ENCODE measurements around the gene CTSS.
"Not testable (repeated sequence)": the region's sequence is repeated elsewhere in the genome, so short reads cannot be mapped to it uniquely, and the experiment has no call there.

CTSS gene

DNA sequence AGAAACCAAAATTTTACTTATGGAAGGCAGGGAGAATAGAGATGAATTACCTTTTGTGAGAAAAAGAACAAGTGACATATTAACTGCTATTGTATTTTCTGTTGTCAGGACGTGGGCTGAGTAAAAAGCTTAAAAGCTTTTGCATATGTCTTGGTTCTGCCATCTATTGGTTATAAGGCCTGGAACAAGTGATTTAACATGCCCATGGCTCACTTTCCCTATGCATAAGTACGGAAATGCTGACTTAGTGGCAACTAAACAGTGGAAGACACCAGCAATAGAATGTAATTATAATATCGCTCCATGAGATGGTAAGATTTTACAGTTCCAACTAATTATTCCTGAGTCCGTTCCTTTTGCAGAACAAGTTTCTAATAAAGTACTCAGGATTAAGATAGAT is 6.7 kb upstream of the CTSS start:
- no peak for DNase-seq

DNA sequence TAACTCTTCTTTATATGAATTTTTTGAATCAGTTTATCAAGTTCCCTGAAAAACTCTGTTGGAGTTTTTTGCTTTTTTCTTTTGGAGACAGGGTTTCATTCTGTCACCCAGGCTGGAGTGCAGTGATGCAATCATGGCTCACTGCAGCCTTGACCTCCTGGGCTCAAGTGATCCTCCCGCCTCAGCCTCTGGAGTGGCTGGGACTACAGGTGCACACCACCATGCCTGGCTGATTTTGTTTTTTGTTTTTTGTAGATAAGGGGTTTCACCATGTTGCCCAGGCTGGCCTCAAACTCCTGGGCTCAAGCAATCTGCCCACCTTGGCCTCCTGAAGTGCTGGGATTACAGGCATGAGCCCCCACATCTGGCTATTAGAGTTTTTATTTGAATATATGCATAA is 2.1 kb upstream of the CTSS start:
- DNase-seq = not testable (repeated sequence)

DNA sequence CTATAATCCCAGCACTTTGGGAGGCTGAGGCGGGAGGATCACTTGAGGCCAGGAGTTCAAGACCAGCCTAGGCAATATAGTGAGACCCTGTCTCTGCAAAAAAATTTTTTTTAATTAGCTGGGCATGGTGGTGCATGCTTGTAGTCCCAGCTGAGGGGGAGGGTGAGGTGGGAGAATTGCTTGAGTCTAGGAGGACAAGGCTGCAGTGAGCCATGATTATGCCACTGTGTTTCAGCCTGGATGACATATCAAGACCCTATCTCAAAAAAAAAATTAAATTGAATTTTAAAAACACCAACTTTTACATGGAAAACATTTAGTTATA is 361 bp upstream of the CTSS start:
- DNase-seq = not testable (repeated sequence)

DNA sequence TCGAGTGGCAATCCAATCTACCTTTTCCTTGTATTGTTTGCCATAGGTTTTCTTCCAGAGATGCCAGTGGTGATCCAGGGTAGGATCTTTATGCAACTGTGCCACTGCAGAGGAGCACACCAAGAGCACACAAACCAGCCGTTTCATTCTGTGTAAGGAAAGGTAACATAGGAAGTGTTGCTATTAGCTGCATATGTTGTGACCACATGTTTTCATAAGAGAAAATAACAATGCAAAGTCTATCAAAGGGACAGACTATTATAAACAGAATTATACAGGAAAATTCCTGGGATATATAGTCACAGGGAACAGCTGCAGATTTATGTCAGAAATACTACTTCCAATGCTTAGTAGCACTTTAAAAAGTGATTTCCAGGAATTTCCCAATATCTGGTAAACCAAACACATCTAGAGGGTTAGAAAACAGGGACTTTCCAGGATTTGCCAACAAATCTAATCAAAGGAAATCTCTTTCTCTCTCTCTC is 919 bp downstream of the CTSS start:
- DNase-seq = peak; percentile 89

DNA sequence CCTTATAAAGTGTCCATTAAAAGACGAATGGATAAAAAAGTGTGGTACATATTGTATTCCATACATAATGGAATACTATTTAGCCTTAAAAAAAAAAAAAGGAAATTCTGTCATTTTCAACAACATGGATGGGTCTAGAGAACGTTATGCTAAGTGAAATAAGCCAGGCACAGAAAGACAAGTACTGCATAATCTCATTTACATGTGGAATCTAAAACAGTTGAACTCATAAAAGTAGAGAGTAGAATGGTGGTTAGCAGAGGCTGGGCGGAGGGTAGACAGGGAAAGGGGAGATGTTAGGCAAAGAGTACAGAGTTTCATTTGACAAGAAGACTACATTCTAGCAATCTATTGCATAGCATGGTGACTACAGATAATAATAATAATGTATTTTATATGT is 2.6 kb downstream of the CTSS start:
- DNase-seq = no peak

DNA sequence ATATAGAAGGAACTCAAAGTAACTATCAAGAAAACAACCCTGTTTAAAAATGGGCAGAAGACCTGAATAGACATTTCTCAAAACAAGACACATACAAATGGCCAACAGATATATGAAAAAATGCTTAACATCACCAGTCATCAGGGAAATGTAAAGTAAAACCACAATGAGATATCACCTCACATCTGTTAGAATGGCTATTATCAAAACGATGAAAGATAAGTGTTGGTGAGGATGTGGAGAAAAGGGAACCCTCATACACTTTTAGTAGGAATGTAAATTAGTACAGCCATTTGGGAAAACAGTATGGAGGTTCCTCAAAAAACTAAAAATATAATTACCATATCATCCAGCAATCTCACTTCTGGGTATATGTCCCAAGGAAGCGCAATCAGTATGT is 3.0 kb downstream of the CTSS start:
- no peak for DNase-seq

DNA sequence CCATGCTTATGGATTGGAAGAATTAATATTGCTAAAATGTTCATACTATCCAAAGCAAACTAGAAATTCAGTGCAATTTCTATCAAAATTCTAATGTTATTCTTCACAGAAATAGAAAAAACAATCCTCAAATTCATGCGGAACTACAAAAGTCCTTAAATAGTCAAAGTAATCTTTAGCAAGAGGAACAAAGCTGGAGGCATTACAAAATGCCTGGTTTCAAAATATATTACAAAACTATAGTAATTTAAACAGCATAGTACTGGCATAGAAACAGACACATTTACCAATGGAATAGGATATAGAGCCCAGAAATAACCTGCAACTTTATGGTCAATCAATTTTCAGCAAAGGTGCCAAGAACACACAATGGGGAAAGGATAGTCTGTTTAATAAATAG is 3.8 kb downstream of the CTSS start:
- peak; percentile 80 for DNase-seq

DNA sequence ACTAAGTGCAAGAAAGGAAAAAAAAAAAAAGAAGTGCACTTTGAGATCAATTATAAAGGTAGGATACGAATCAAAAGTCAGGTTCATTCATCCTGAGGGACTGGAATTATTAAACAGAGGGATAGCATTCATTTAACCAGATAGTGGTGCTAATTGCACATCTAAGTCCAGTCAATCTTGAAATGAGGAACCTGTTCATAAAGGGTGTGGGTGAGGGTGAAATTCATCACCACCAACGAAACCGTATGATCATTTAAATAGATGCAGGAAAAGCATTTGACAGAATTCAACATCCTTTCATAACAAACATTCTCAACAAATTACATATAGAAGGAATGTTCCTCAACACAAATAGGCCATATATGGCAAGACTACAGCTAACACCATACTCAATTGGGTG is 5.6 kb downstream of the CTSS start:
- DNase-seq = peak; percentile 73

DNA sequence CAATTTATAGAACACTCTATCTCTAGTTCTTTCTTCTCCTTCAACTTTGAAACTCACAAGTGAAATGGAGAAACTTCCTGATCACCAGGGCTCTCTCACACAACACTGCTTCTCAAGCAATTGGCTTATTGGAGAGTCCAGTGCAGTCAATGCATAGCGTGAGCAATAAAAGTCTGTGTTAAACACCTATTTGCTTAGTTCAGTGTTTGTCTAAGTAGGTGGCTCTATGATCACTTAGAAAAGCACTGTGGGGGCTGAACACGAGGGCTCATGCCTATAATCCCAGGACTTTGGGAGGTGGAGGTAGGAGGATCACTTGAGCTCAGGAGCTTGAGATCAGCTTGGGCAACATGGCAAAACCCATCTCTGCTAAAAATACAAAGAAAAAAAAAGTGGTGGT is 12.2 kb downstream of the CTSS start:
- DNase-seq = no peak

DNA sequence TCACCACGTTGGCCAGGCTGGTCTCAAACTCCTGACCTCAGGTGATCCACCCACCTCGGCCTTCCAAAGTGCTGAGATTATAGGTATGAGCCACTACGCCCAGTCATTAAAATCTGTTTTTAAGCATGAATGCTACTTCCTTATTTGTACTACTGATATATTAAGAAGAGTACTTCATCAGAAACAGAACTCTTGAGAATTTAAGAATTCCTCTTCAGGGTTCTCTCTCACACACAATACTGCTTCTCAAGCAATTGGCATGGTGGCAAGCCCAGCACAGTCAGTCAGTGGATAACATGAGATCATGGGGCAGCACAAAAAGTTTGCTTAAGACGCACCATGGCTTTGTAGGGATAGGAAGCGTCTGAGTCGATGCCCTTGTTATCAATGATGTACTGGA is 14.1 kb downstream of the CTSS start:
- DNase-seq = no peak

DNA sequence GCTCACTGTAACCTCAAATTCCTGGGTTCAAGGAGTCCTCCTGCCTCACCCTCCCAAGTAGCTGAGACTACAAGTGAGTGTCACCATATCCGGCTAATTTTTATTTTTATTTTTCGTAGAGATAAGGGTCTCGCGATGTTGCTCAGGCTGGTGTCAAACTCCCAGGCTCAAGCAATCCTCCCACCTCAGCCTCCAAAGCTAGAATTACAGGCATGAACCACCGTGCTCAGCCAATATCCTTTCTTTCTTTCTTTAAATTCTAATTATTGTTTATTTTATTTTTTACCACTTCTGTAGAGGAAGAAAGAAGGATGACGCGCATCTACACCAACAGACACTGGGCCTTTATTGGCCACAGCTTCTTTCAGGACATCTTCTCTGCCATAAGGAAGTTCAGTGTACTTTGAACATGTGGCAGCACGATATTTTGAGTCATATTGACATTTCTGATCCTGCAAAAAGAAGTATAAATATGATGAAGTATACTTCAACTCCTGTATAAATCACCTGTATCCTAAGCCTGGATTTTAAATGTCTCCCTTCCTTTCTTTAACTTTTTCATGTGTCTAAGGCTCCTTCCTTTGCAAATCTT is 15.8 kb downstream of the CTSS start:
- DNase-seq = no peak

DNA sequence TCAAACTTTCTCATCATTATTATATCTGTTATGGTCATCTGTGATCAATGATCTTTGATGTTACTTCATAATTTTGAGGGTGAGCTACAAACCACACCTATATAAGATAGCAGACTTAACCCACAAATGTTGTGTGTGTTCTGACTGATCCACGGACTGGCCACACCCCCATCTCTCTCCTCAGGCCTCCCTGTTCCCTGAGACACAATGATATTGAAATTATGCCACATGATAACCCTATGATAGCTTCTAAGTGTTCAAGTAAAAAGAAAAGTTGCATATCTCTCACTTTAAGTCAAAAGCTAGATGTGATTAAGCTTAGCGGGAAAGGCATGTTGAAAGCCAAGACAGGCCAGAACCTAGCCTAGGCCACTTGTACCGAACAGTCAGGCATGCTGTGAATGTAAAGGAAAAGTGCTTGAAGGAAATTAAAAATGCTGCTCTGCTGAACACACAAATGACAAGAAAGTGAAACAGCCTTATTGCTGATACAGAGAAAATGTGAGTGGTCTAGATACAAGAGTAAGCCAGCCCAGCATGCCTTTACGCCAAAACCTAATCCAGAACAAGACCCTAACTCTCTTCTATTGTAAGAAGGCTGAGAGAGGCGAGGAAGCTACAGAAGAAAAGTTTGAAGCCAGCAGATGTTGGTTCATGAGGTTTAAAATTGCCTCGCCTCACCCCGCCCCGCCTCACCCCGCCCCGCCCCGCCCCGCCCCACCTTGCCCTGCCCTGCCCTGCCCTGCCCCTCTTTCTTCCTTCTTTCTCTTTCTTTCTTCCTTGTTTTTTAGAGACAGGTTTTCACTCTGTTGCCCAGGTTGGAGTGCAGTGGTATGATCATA is 16.5 kb downstream of the CTSS start:
- no peak for DNase-seq

DNA sequence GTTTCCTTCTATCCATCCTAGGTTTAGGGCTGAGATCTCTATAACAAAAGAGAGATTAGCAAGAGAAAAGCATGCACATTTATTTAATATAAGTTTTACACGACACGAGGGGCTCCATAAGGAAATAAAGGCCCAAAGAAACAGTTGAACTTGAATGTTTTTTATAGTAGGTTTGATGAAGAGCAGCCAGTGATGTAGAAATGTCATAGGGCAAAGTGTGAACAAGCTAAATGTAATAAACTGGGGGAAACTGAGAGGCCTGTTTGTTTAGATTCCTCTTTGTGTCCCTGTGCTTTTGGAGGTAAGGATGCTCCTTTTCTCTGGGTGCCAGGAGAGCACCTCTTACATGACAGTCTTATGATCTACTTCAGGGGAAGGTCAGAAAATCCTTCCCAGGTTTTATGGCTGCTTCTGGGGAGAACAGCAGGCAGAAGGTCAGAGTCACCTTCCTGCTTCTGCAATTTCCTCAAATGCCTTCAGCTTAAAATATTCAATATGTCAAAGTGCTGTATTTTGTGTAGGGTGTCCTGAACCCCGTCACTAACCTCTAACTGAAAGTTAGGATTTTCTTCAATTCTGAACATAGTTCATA is 35.4 kb downstream of the CTSS start:
- DNase-seq = no peak

DNA sequence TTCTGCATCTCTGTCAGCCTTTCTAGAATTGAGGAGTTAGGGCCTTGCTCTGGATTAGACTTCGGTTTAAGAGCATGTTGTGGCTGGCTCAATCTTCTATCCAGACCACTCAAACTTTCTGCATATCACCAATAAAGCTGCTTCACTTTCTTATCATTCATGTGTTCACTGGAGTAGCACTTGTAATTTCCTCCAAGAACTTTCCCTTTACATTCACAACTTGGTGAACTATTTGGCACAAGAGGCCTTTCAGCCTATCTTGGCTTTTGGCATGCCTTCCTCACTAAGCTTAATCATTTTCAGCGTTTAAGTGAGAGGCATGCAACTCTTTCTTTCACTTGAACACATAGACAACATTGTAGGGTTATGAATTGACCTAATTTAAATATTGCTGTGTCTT is 41.2 kb downstream of the CTSS start:
- no peak for DNase-seq

DNA sequence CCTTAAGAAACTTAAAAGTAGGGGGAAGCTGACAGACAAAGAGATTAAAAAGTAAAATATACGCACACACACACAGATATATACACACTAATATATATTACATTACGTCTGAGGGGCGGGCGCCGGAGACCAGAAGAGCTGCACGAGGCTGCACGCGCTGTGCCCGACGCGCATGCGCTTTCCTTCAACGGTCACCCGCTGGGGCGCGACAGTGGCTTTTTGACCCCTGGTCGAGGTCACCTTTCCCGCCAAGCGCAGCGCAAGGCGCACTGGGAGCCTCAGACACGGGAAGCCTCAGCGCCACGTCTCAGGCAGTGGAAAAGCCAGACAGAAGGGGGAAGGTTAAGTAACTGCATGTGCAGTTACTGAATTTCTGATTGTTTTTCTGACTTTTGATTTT is 44.9 kb downstream of the CTSS start, which contains the start of gene HORMAD1:
Gene HORMAD1 (minus strand): TSS at position 193 of the 400 bp plus-strand sequence. CDS start 1,390 bp downstream, outside the sequence.
- DNase-seq = no peak

DNA sequence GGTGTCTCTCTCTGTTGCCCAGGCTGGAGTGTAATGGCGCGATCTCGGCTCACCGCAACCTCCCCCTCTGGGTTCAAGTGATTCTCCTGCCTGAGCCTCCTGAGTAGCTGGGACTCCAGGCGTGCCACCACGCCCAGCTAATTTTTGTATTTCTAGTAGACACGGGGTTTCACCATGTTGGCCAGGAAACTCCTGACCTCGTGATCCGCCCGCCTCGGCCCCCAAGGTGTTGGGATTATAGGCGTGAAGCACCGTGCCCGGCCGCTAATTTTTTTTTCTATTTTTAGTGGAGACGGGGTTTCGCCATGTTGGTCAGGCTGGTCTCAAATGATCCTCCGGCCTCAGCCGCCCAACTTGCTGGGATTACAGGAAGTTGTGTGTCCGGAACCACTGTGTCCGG is 45.5 kb downstream of the CTSS start:
- no peak for DNase-seq

DNA sequence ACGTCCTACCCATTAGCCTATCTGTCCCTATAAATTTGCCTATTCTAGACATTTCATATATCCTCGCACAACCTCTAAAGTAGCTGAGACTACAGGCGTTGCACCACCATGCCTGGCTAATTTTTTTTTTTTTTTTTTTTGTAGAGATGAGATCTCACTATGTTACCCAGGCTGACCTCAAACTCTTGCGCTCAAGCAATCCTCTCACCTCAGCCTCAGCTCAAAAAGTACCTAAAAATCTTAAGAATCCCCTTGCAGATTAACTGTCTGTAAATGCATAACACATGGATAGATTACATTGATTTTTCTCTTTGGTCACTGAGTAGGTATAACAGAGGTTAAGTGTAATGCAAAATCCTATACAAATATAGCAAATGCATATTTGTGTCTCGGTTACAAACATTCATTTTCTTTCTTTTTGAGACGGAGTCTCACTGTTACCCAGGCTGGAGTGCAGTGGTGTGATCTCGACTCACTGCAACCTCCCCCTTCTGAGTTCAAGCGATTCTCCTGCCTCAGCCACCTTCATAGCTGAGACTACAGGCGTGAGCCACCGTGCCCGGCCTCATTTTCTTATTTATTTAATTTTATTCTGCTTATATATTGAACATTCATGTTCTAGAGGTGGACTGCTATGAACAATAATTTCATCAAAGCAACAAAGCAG is 47.2 kb downstream of the CTSS start:
- DNase-seq = no peak

DNA sequence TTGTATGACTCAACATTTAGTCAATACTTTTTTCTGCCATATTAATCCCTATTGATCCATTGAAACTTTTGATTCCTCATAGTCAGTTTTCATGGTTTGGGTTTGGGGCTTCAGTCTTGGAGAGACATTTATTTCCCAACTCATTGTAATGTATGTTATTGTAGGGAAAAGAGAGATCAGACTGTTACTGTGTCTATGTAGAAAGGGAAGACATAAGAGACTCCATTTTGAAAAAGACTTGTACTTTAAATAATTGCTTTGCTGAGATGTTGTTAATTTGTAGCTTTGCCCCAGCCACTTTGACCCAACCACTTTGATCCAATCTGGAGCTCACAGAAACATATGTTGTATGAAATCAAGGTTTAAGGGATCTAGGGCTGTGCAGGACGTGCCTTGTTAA is 56.5 kb downstream of the CTSS start:
- DNase-seq = not testable (repeated sequence)

DNA sequence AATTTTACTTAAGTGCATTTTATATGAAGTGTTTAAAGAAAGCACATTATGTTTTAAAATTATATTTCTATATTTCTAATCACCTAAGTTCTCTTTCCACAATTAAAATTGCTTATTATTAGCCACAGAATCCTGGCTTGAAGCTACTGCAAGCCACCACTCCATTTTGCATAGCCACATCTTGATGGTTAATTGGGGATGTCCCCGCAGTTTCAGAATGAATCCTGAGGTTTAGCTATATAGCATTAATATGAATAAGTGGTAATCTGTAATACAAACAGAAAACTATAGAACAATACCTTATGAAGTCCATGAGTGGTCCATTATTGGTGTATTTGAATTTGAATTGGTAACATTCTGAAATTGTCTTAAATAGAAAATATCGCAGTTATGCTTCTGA is 57.0 kb downstream of the CTSS start:
- no peak for DNase-seq

DNA sequence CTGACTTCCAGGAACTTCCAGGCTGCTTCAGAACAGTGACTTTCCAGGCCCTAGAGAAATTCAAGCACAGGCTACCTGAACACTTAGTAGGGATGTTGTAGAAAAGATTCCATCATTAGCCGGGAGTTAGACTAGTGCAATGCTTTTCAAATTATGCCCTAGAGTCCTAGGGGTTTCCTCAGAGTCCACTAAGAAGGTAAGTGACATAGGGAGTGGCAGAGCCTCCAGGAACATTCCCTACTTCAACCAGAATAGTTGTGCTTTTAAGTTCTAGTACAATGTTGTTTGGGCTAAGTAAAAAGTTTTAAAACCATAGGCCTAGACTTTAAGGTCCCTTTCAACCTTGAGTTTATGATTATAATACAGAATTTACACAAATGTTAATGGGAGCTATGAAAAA is 59.5 kb downstream of the CTSS start:
- no peak for DNase-seq

DNA sequence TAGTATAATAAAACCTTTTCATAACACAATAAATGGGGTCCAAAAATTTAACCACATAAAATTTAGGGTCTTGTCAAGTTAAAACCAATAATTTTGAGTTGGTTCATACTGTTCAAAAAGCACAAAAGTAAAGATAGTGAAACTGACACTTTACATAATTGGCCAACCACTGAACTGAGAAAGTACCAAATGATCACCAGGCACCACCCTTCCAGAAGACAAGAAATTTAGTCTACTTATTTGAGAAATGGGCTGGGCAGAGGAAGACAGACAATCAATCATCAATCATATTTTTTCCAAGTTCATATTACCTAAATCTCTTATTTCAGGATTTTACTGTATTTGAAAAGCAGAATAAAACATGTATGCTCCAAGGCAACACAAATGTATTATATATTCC is 62.2 kb downstream of the CTSS start:
- no peak for DNase-seq

DNA sequence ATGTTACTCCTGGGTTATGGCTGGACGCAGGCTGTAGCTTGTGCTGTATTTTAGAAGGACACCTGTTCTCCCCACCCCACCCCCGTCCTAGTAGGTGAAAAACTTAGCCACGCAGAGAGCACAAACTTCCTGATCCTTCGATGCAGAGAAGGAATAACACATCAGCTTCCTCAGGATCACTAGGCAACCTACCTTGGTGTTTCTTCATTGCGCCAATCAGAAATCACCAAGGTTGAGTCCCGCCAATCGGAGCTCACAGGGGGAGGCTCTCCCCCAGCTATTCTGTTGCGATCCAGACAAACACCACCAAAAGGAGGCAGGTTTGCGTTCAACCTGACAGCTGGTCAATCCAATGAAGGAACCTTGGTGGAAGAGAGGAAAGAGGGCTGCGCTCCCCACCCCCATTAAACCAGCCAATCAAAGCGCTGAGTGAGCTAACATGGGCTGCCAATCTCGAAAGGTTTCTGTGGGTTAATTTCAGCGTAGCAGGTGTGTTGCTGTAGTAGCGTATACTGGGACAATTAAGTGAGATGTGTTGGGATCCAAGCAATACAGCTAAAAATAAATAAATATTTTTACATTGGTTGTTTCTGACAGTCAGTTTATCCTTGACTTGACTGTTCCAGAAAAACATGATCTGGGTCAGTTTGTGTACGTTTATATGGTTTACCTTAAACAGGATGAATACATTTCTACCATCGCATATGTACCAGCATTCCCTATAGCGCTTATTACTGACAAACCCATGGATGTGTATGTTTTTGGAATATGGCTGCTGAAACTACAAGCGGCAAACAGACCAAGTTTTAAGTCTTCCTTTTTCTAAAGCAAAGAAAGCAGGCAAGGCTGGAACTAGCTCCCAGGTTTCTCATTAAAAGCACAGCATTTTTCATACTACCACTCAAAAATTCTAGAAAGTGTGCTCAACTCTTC is 68.3 kb downstream of the CTSS start, which contains the start of gene GOLPH3L:
Gene GOLPH3L (minus strand): TSS at position 160 of the 933 bp plus-strand sequence. CDS start 2,316 bp downstream, outside the sequence.
- DNase-seq = peak; percentile 84
